Thymus (tissue), 11 donors: Measurements from ENCODE around the gene ADCY3. TPM values are rescaled to one million over a fixed set of nuclear protein-coding genes. Genes with fewer than 3 reads are reported as not detected.

ENCODE experiments used
- DNase-seq, 9 donors: peaks; one replicate each; pipeline ENCODE4 v3.0.0-alpha.2; 2013; ENCODE audit warnings: low spot score in 9 of 9, low read depth in 6 of 9, missing footprints in 1 of 9
- H3K27ac ChIP-seq, 2 donors: one replicate each; pipeline ENCODE4 v1.5.1; 2013; ENCODE audit warnings: control low read depth in 1 of 2, low read depth in 1 of 2, low read length in 1 of 2, mild to moderate bottlenecking in 1 of 2, moderate library complexity in 1 of 2
- H3K27me3 ChIP-seq, 2 donors: one replicate each; pipeline ENCODE4 v1.5.1; 2013; ENCODE audit warnings: low read length in 1 of 2; ENCODE audit not compliant: control insufficient read depth in 2 of 2, insufficient read depth in 1 of 2
- H3K36me3 ChIP-seq, 2 donors: one replicate each; pipeline ENCODE4 v1.5.1; 2013; ENCODE audit warnings: low read length in 1 of 2, mild to moderate bottlenecking in 1 of 2, moderate library complexity in 1 of 2; ENCODE audit not compliant: control insufficient read depth in 2 of 2, insufficient read depth in 2 of 2
- H3K4me1 ChIP-seq, 2 donors: one replicate each; pipeline ENCODE4 v1.5.1; 2013; ENCODE audit warnings: low read length in 2 of 2; ENCODE audit not compliant: control insufficient read depth in 2 of 2, insufficient read depth in 2 of 2
- H3K4me3 ChIP-seq, 2 donors: one replicate each; pipeline ENCODE4 v1.5.1; 2013; ENCODE audit warnings: low read length in 2 of 2, control low read depth in 1 of 2, mild to moderate bottlenecking in 1 of 2
- H3K9me3 ChIP-seq, 2 donors: one replicate each; pipeline ENCODE4 v1.5.1; 2013; ENCODE audit warnings: low read length in 1 of 2, mild to moderate bottlenecking in 1 of 2; ENCODE audit not compliant: control insufficient read depth in 2 of 2, insufficient read depth in 1 of 2
- WGBS: extraction: QIAGEN DNeasy Blood & Tissue Kit; methylation state at CpG from one replicate; pipeline ENCODE4 v1.1.7; 2013; 5-methylcytosine and 5-hydroxymethylcytosine counted together
- polyA plus RNA-seq: library from polyadenylated mRNA; stranded (reverse); fragments of 200-250 nt; gene quantifications from one replicate; pipeline ENCODE4 v1.2.3, GENCODE V29; 2013
- total RNA-seq: library from RNA; stranded (reverse); fragments of 120-200 nt; gene quantifications from one replicate; pipeline ENCODE4 v1.2.4, GENCODE V29; 2013
- donor health status: healthy.

The ADCY3 gene
- total and polyA plus RNA-seq, 2 donors = 17.1 to 37.1 TPM

- H3K9me3 ChIP-seq = no peaks in the 10 kb centered on the region
- peaks cover 6 to 12% of the 10 kb centered on the region in 2 donors for H3K36me3 ChIP-seq
- H3K27ac ChIP-seq = no peak overlapping the region
- H3K4me1 ChIP-seq = peaks cover 12 to 33% of the 10 kb centered on the region in 2 donors
- WGBS = 74% methylated on average over 8 of the region's 8 CpGs
- H3K27me3 ChIP-seq = peaks cover 0 to 10% of the 10 kb centered on the region in 2 donors
- H3K4me3 ChIP-seq = no peak overlapping the region
- no peak for DNase-seq
Observed at GRCh38 chr2:24915175-24915574, 4.9 kb downstream of the ADCY3 start.

GRCh38 chr2:24914713-24915112 is 5.3 kb downstream of the ADCY3 start:
- Histone ChIP-seq H3K36me3 (peaks cover 6 to 12% of the 10 kb centered on the region in 2 donors), H3K4me1 (peaks cover 12 to 33% of the 10 kb centered on the region in 2 donors), H3K27me3 (peaks cover 0 to 10% of the 10 kb centered on the region in 2 donors), H3K27ac (no peak overlapping the region), H3K4me3 (no peak overlapping the region), H3K9me3 (no peaks in the 10 kb centered on the region)
- 89% methylated on average over 5 of the region's 5 CpGs for WGBS
- DNase-seq = no peak

GRCh38 chr2:24913911-24914310 is 6.1 kb downstream of the ADCY3 start:
- Histone ChIP-seq H3K4me3 (no peak overlapping the region), H3K27ac (no peak overlapping the region), H3K9me3 (no peaks in the 10 kb centered on the region), H3K36me3 (peaks cover 6 to 12% of the 10 kb centered on the region in 2 donors), H3K4me1 (peaks cover 5 to 27% of the 10 kb centered on the region in 2 donors), H3K27me3 (peaks cover 0 to 7% of the 10 kb centered on the region in 2 donors)
- no peak for DNase-seq
- 99% methylated on average over 9 of the region's 9 CpGs for WGBS

GRCh38 chr2:24912986-24913385 is 7.1 kb downstream of the ADCY3 start:
- Histone ChIP-seq H3K27me3 (no peaks in the 10 kb centered on the region), H3K4me3 (no peak overlapping the region), H3K4me1 (peaks cover 5 to 19% of the 10 kb centered on the region in 2 donors), H3K27ac (no peak overlapping the region), H3K9me3 (no peaks in the 10 kb centered on the region), H3K36me3 (peaks cover 6 to 12% of the 10 kb centered on the region in 2 donors)
- no peak for DNase-seq
- 95% methylated on average over 10 of the region's 10 CpGs for WGBS

- 99% methylated on average over 7 of the region's 7 CpGs for WGBS
- H3K27me3 ChIP-seq = no peaks in the 10 kb centered on the region
- peaks cover 5 to 14% of the 10 kb centered on the region in 2 donors for H3K4me1 ChIP-seq
- no peak overlapping the region for H3K27ac ChIP-seq
- H3K36me3 ChIP-seq = peaks cover 6 to 12% of the 10 kb centered on the region in 2 donors
- H3K4me3 ChIP-seq = no peak overlapping the region
- DNase-seq = no peak
- H3K9me3 ChIP-seq = no peaks in the 10 kb centered on the region
Observed at GRCh38 chr2:24912523-24912922, 7.5 kb downstream of the ADCY3 start.

- Histone ChIP-seq H3K4me3 (no peak overlapping the region), H3K4me1 (peaks cover 5 to 7% of the 10 kb centered on the region in 2 donors), H3K27me3 (no peaks in the 10 kb centered on the region), H3K36me3 (peaks cover 6 to 9% of the 10 kb centered on the region in 2 donors), H3K27ac (no peak overlapping the region), H3K9me3 (no peaks in the 10 kb centered on the region)
- WGBS = over 99% methylated on average over 3 of the region's 3 CpGs
- DNase-seq = no peak
Observed at GRCh38 chr2:24910245-24910644, 9.8 kb downstream of the ADCY3 start.

- no peaks in the 10 kb centered on the region for H3K27me3 ChIP-seq
- H3K4me3 ChIP-seq = no peak overlapping the region
- no peak overlapping the region for H3K27ac ChIP-seq
- H3K9me3 ChIP-seq = no peaks in the 10 kb centered on the region
- peaks cover 6 to 9% of the 10 kb centered on the region in 2 donors for H3K36me3 ChIP-seq
- 98% methylated on average over 5 of the region's 5 CpGs for WGBS
- peaks cover under 1 to 2% of the 10 kb centered on the region in 2 donors for H3K4me1 ChIP-seq
- no peak for DNase-seq
Observed at GRCh38 chr2:24909555-24910177, 10.4 kb downstream of the ADCY3 start.

GRCh38 chr2:24908461-24908901 is 11.6 kb downstream of the ADCY3 start:
- H3K27ac ChIP-seq = no peak overlapping the region
- 82% methylated on average over 8 of the region's 8 CpGs for WGBS
- no peak for DNase-seq
- no peak overlapping the region for H3K4me3 ChIP-seq
- H3K27me3 ChIP-seq = no peaks in the 10 kb centered on the region
- no peaks in the 10 kb centered on the region for H3K9me3 ChIP-seq
- peaks cover 6 to 12% of the 10 kb centered on the region in 2 donors for H3K36me3 ChIP-seq
- H3K4me1 ChIP-seq = no peaks in the 10 kb centered on the region

GRCh38 chr2:24907116-24907515 is 12.9 kb downstream of the ADCY3 start:
- H3K4me1 ChIP-seq = no peaks in the 10 kb centered on the region
- H3K27ac ChIP-seq = no peak overlapping the region
- DNase-seq = no peak
- 97% methylated on average over 5 of the region's 5 CpGs for WGBS
- H3K4me3 ChIP-seq = no peak overlapping the region
- no peaks in the 10 kb centered on the region for H3K9me3 ChIP-seq
- no peaks in the 10 kb centered on the region for H3K27me3 ChIP-seq
- H3K36me3 ChIP-seq = peaks cover 5 to 13% of the 10 kb centered on the region in 2 donors
